HEK293 (cell line): ENCODE data around the gene HEATR9.

Experiments used
- KLF1 ChIP-seq: fragments of 450-650 bp; formaldehyde crosslinking; IDR thresholded peaks from 2 replicates; pipeline ENCODE4 v1.5.1; 2016; ENCODE audit warnings: missing biosample characterization, missing genetic modification characterization
- OSR2 ChIP-seq: fragments of 450-650 bp; formaldehyde crosslinking; IDR thresholded peaks from 2 replicates; pipeline ENCODE4 v1.5.1; 2016; ENCODE audit warnings: missing biosample characterization, missing genetic modification characterization
- SCRT1 ChIP-seq: fragments of 450-650 bp; formaldehyde crosslinking; IDR thresholded peaks from 2 replicates; pipeline ENCODE4 v1.5.1; 2016; ENCODE audit warnings: missing biosample characterization, missing genetic modification characterization, borderline replicate concordance
- SETDB1 ChIP-seq: IDR thresholded peaks from one replicate; pipeline ENCODE4 v1.6.1; 2017; ENCODE audit warnings: mild to moderate bottlenecking, low read length, moderate library complexity, mixed read lengths; ENCODE audit not compliant: insufficient read length
- ZBTB1 ChIP-seq: fragments of 450-650 bp; formaldehyde crosslinking; IDR thresholded peaks from 2 replicates; pipeline ENCODE4 v1.5.1; 2016; ENCODE audit warnings: missing biosample characterization, missing genetic modification characterization
- ZFP69B ChIP-seq: fragments of 450-650 bp; formaldehyde crosslinking; IDR thresholded peaks from 2 replicates; pipeline ENCODE4 v1.5.1; 2016; ENCODE audit warnings: missing biosample characterization, missing genetic modification characterization
- ZIC2 ChIP-seq: fragments of 450-650 bp; formaldehyde crosslinking; IDR thresholded peaks from 2 replicates; pipeline ENCODE4 v1.5.1; 2016; ENCODE audit warnings: missing biosample characterization, missing genetic modification characterization
- ZNF121 ChIP-seq: fragments of 450-650 bp; formaldehyde crosslinking; IDR thresholded peaks from 2 replicates; pipeline ENCODE4 v1.5.1; 2016; ENCODE audit warnings: missing biosample characterization, missing genetic modification characterization
- ZNF157 ChIP-seq: fragments of 450-650 bp; formaldehyde crosslinking; IDR thresholded peaks from 2 replicates; pipeline ENCODE4 v1.5.1; 2016; ENCODE audit warnings: missing biosample characterization, missing genetic modification characterization
- ZNF175 ChIP-seq: fragments of 450-650 bp; formaldehyde crosslinking; IDR thresholded peaks from 2 replicates; pipeline ENCODE4 v1.5.1; 2016; ENCODE audit warnings: missing biosample characterization, missing genetic modification characterization
- ZNF24 ChIP-seq: fragments of 450-650 bp; formaldehyde crosslinking; IDR thresholded peaks from 2 replicates; pipeline ENCODE4 v1.5.1; 2016; ENCODE audit warnings: missing biosample characterization, missing genetic modification characterization
- ZNF302 ChIP-seq: fragments of 450-650 bp; formaldehyde crosslinking; IDR thresholded peaks from 2 replicates; pipeline ENCODE4 v1.5.1; 2016; ENCODE audit warnings: missing biosample characterization, missing genetic modification characterization, low read depth
- ZNF530 ChIP-seq: fragments of 450-650 bp; formaldehyde crosslinking; IDR thresholded peaks from 2 replicates; pipeline ENCODE4 v1.5.1; 2016; ENCODE audit warnings: low read depth, missing biosample characterization, missing genetic modification characterization
- ZNF560 ChIP-seq: fragments of 450-650 bp; formaldehyde crosslinking; IDR thresholded peaks from 2 replicates; pipeline ENCODE4 v1.5.1; 2017; ENCODE audit warnings: missing biosample characterization, missing genetic modification characterization, borderline replicate concordance
- ZNF585B ChIP-seq: fragments of 450-650 bp; formaldehyde crosslinking; IDR thresholded peaks from 2 replicates; pipeline ENCODE4 v1.5.1; 2016; ENCODE audit warnings: missing biosample characterization, missing genetic modification characterization
- ZNF707 ChIP-seq: fragments of 450-650 bp; formaldehyde crosslinking; IDR thresholded peaks from 2 replicates; pipeline ENCODE4 v1.5.1; 2016; ENCODE audit warnings: missing biosample characterization, missing genetic modification characterization
- ZNF76 ChIP-seq: fragments of 450-650 bp; formaldehyde crosslinking; IDR thresholded peaks from 2 replicates; pipeline ENCODE4; 2016; ENCODE audit warnings: low read depth, missing biosample characterization, missing genetic modification characterization, borderline replicate concordance
- ZNF791 ChIP-seq: fragments of 450-650 bp; formaldehyde crosslinking; IDR thresholded peaks from 2 replicates; pipeline ENCODE4 v1.5.1; 2016; ENCODE audit warnings: missing biosample characterization, missing genetic modification characterization
- ZNF792 ChIP-seq: fragments of 450-650 bp; formaldehyde crosslinking; IDR thresholded peaks from 2 replicates; pipeline ENCODE4 v1.5.1; 2016; ENCODE audit warnings: missing biosample characterization, missing genetic modification characterization
- TF ChIP-seq, protein P1 (sequence below): fragments of 450-650 bp; formaldehyde crosslinking; IDR thresholded peaks from 2 replicates; pipeline ENCODE4 v1.5.1; 2016; ENCODE audit warnings: missing biosample characterization, missing genetic modification characterization
- TF ChIP-seq, protein P2 (sequence below): fragments of 450-650 bp; formaldehyde crosslinking; IDR thresholded peaks from 2 replicates; pipeline ENCODE4 v1.5.1; 2016; ENCODE audit warnings: missing biosample characterization, missing genetic modification characterization
- TF ChIP-seq, protein P3 (sequence below): fragments of 450-650 bp; formaldehyde crosslinking; IDR thresholded peaks from 2 replicates; pipeline ENCODE4; 2016; ENCODE audit warnings: missing biosample characterization, missing genetic modification characterization
- TF ChIP-seq, protein P4 (sequence below): fragments of 450-650 bp; formaldehyde crosslinking; IDR thresholded peaks from 2 replicates; pipeline ENCODE4 v1.5.1; 2016; ENCODE audit warnings: missing biosample characterization, missing genetic modification characterization
- TF ChIP-seq, protein P5 (sequence below): fragments of 450-650 bp; formaldehyde crosslinking; IDR thresholded peaks from 2 replicates; pipeline ENCODE4 v1.5.1; 2016; ENCODE audit warnings: missing biosample characterization, missing genetic modification characterization
- TF ChIP-seq, protein P6 (sequence below): fragments of 450-650 bp; formaldehyde crosslinking; IDR thresholded peaks from 2 replicates; pipeline ENCODE4 v1.5.1; 2016; ENCODE audit warnings: missing biosample characterization, missing genetic modification characterization
- TF ChIP-seq, protein P7 (sequence below): fragments of 450-650 bp; formaldehyde crosslinking; IDR thresholded peaks from 2 replicates; pipeline ENCODE4 v1.5.1; 2016; ENCODE audit warnings: missing biosample characterization, missing genetic modification characterization, low read depth

The HEATR9 gene

DNA sequence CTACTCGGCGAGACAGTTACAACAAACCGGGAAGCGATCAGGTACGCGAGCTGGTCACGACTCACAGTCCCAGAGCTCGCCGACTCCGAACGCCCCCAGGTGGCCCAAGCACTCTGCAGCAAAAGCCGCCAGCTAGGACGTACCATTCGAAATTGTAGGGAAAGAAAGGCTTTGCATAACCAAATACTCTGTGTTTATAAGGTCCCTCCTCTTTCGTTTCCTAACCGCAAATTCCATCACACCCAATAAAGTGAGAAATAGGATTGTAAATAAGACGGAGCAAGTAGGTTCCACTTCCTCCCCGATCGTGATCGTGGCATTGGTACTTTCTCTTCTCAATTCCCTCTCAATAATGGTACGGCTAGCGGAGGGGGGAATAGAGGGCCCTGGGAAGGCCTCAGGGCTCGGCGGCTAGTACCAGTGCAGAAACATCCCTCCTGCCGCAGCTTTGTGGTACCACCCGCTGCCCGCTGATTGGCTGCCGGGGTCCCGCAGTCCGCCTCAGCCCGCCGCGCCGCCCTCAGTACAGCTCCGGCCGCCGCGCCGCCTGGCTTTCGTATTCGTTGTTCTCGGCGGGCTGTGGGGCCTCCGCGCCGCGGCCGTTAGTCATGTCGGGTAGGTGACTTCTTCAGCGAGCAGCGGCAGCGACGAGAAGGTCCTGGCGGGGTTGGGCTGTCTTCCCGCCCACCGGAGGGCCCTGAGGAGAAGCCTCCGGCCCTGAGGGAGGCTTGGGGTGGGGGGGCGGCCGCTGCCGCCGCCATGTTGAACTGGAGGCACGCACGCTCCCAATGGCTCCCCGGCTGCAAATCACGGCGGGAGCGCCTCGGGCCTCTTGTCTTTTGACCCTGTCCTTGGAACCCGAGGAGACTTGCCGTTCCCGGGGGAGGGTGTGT is 59.5 kb downstream of the HEATR9 start, which contains the start of gene TAF15 (continued):
- TF ChIP-seq, protein P1, sequence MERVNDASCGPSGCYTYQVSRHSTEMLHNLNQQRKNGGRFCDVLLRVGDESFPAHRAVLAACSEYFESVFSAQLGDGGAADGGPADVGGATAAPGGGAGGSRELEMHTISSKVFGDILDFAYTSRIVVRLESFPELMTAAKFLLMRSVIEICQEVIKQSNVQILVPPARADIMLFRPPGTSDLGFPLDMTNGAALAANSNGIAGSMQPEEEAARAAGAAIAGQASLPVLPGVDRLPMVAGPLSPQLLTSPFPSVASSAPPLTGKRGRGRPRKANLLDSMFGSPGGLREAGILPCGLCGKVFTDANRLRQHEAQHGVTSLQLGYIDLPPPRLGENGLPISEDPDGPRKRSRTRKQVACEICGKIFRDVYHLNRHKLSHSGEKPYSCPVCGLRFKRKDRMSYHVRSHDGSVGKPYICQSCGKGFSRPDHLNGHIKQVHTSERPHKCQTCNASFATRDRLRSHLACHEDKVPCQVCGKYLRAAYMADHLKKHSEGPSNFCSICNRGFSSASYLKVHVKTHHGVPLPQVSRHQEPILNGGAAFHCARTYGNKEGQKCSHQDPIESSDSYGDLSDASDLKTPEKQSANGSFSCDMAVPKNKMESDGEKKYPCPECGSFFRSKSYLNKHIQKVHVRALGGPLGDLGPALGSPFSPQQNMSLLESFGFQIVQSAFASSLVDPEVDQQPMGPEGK = peak; percentile 83
- TF ChIP-seq ZNF530 (tag by site-specific recombination) (no peak), ZNF175 (tag by site-specific recombination) (no peak), ZNF121 (tag by site-specific recombination) (0 out of 2 replicates have a peak, but pooled peaks have one; percentile 8), KLF1 (tag by site-specific recombination) (peak; percentile 48), ZNF76 (tag by site-specific recombination) (peak; percentile 84), ZNF707 (tag by site-specific recombination) (no peak), ZIC2 (tag by site-specific recombination) (0 out of 2 replicates have a peak, but pooled peaks have one; percentile 3), ZNF585B (tag by site-specific recombination) (no peak), SETDB1 (no peak), SCRT1 (tag by site-specific recombination) (no peak), ZFP69B (tag by site-specific recombination) (peak; percentile 57), ZNF157 (tag by site-specific recombination) (no peak), OSR2 (tag by site-specific recombination) (0 out of 2 replicates have a peak, but pooled peaks have one; percentile 5), ZNF791 (tag by site-specific recombination) (no peak), ZNF24 (tag by site-specific recombination) (no peak; the same call in 1 of the 2 replicates), ZNF792 (tag by site-specific recombination) (no peak), ZNF302 (tag by site-specific recombination) (no peak), ZNF560 (no peak), ZBTB1 (tag by site-specific recombination) (no peak)
- TF ChIP-seq, protein P2, sequence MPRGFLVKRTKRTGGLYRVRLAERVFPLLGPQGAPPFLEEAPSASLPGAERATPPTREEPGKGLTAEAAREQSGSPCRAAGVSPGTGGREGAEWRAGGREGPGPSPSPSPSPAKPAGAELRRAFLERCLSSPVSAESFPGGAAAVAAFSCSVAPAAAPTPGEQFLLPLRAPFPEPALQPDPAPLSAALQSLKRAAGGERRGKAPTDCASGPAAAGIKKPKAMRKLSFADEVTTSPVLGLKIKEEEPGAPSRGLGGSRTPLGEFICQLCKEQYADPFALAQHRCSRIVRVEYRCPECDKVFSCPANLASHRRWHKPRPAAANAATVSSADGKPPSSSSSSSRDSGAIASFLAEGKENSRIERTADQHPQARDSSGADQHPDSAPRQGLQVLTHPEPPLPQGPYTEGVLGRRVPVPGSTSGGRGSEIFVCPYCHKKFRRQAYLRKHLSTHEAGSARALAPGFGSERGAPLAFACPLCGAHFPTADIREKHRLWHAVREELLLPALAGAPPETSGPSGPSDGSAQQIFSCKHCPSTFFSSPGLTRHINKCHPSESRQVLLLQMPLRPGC (tag by site-specific recombination) = peak; percentile 98
- TF ChIP-seq, protein P3, sequence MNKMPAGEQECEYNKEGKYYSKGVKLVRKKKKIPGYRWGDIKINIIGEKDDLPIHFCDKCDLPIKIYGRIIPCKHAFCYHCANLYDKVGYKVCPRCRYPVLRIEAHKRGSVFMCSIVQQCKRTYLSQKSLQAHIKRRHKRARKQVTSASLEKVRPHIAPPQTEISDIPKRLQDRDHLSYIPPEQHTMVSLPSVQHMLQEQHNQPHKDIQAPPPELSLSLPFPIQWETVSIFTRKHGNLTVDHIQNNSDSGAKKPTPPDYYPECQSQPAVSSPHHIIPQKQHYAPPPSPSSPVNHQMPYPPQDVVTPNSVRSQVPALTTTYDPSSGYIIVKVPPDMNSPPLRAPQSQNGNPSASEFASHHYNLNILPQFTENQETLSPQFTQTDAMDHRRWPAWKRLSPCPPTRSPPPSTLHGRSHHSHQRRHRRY = no peak
- TF ChIP-seq, protein P4, sequence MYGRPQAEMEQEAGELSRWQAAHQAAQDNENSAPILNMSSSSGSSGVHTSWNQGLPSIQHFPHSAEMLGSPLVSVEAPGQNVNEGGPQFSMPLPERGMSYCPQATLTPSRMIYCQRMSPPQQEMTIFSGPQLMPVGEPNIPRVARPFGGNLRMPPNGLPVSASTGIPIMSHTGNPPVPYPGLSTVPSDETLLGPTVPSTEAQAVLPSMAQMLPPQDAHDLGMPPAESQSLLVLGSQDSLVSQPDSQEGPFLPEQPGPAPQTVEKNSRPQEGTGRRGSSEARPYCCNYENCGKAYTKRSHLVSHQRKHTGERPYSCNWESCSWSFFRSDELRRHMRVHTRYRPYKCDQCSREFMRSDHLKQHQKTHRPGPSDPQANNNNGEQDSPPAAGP = peak; percentile 73; the same call in 1 of the 2 replicates
- TF ChIP-seq, protein P5, sequence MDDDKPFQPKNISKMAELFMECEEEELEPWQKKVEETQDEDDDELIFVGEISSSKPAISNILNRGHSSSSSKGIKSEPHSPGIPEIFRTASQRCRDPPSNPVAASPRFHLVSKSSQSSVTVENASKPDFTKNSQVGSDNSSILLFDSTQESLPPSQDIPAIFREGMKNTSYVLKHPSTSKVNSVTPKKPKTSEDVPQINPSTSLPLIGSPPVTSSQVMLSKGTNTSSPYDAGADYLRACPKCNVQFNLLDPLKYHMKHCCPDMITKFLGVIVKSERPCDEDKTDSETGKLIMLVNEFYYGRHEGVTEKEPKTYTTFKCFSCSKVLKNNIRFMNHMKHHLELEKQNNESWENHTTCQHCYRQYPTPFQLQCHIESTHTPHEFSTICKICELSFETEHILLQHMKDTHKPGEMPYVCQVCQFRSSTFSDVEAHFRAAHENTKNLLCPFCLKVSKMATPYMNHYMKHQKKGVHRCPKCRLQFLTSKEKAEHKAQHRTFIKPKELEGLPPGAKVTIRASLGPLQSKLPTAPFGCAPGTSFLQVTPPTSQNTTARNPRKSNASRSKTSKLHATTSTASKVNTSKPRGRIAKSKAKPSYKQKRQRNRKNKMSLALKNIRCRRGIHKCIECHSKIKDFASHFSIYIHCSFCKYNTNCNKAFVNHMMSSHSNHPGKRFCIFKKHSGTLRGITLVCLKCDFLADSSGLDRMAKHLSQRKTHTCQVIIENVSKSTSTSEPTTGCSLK (tag by site-specific recombination) = no peak
- TF ChIP-seq, protein P6, sequence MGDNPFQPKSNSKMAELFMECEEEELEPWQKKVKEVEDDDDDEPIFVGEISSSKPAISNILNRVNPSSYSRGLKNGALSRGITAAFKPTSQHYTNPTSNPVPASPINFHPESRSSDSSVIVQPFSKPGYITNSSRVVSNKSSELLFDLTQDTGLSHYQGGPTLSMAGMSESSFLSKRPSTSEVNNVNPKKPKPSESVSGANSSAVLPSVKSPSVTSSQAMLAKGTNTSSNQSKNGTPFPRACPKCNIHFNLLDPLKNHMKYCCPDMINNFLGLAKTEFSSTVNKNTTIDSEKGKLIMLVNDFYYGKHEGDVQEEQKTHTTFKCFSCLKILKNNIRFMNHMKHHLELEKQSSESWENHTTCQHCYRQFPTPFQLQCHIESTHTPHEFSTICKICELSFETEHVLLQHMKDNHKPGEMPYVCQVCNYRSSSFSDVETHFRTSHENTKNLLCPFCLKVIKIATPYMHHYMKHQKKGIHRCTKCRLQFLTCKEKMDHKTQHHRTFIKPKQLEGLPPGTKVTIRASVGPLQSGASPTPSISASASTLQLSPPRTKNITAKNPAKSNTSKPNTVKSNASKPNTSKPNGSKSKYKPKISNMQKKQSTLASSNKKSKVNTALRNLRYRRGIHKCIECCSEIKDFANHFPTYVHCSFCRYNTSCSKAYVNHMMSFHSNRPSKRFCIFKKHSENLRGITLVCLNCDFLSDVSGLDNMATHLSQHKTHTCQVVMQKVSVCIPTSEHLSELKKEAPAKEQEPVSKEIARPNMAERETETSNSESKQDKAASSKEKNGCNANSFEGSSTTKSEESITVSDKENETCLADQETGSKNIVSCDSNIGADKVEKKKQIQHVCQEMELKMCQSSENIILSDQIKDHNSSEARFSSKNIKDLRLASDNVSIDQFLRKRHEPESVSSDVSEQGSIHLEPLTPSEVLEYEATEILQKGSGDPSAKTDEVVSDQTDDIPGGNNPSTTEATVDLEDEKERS (tag by site-specific recombination) = no peak
- TF ChIP-seq, protein P7, sequence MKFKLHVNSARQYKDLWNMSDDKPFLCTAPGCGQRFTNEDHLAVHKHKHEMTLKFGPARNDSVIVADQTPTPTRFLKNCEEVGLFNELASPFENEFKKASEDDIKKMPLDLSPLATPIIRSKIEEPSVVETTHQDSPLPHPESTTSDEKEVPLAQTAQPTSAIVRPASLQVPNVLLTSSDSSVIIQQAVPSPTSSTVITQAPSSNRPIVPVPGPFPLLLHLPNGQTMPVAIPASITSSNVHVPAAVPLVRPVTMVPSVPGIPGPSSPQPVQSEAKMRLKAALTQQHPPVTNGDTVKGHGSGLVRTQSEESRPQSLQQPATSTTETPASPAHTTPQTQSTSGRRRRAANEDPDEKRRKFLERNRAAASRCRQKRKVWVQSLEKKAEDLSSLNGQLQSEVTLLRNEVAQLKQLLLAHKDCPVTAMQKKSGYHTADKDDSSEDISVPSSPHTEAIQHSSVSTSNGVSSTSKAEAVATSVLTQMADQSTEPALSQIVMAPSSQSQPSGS (tag by site-specific recombination) = no peak
